GM18907 (cell line): ENCODE data around the gene MYH16.
"Not testable (repeated sequence)": the region's sequence is repeated elsewhere in the genome, so short reads cannot be mapped to it uniquely, and the experiment has no call there.

Experiments used
- ATAC-seq: cut with Tn5 transposase; IDR thresholded peaks from one replicate; pipeline ENCODE4 v1.9.1; 2021; ENCODE audit warnings: mild to moderate bottlenecking, moderate library complexity; ENCODE audit not compliant: unreplicated experiment

Gene MYH16

DNA sequence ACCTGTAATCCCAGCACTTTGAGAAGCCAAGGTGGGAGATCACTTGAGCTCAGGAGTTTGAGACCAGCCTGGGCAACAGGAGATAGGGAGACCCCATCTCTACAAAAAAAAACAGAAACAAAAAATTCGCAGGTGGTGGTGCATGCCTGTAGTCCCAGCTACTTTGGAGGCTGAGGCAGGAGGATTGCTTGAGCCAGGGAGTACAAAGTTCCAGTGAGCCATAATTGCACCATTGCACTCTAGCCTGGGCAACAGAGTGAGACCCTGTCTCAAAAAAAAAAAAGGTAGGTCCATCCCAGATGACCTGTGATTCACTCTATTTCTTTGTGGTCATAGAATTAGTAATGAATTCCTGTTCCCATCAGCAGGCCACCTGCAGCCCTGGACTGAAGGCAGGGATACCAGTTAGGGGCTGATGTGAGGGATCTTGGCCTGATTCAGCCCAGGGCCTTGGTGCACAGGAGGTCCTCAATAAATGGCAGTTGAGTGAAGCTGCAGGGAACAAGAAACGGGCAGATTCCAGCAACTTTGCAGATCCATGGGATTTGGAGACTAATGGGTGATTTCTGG, at the start of gene MYH16:
MYH16 (plus strand) TSS at position 364 of the 570 bp plus-strand sequence.
- no peak for ATAC-seq

DNA sequence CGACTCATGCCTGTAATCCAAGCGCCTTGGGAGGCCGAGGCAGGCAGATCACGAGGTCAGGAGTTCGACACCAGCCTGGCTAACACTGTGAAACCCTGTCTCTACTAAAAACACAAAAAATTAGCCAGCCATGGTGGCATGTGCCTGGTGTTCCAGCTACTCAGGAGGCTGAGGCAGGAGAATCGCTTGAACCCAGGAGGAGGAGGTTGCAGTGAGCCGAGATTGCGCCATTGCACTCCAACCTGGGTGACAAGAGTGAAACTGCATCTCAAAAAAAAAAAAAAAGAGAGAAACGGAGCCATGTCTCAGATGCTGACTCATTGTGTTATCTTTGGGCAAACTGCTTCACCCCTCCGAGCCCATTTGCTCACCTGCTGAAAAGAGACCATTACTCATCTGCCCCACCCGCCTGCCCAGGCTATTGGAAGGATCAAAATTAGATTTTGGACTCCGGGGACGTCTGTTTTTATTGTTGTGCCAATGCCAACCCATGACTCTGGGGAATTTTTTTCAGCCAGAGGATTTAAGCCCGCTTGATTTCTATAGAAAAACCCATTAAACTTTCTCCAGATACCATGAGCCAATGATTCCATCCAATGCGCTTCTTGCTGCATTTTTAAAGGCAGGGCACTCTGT, 48.3 kb upstream of the MYH16 start:
- ATAC-seq: not testable (repeated sequence)

DNA sequence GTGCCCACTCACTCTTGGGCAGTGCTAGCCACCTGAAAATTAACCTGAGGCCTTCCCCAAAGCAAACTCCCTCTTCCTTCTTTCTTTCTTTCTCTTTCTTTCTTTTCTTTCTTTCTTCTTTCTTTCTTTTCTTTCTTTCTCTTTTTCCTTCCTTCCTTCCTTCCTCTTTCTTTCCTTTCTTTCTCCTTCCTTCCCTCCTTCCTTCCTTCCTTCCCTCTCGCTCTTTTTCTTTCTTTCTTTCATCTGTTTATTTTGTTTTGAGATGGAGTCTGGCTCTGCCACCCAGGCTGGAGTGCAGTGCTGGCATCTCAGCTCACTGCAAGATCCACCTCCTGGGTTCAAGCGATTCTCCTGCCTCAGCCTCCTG, 47.8 kb upstream of the MYH16 start:
- ATAC-seq: no peak

DNA sequence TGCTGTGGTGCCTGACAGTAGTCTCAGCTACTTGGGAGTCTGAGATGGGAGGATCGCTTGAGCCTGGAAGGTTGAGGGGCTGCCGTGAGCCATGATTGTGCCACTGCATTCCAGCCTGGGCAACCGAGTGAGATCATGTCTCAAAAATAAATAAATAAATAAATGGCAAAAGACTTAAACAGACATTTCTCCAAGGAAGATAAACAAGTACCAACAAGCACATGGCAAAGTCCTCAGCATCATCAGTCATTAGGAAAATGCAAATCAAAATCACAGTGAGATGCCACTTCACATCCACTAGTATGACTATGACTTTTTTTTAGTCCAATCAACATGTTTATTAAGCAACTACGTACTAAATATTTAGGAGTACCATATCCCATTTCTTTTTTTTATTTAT, 43.4 kb upstream of the MYH16 start:
- no peak for ATAC-seq

DNA sequence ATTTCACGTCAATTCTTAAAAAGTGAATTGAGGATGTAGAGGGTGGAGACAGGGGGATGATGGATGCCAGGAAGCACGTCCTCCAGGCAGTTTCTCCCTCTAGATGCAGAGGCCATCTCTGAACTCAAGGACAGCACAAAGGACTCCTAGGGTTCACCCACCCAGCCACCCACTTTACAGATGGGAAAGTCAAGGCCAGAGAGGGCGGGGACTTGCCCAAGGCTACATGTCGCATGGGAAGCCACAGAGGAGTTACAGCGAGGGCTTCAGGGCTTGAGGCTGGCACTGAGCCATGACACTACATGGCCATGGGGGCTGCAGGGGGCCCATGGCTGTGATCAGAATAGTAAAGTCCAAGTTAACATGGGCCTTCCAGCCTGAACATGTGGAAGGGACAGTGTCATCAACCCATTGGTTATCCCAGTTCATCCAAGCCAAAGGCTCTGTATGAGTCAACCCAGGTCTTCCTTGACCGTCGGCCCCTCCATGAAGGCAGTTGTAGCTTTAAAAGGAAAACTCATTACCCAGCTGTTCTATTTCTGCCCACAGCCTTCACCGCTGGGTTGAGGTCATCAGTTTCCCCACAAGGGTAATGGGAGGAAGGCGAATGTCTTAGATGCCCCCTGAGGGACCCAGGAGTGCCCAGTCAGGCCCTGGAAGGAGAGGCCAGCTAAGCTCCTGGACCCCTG, 40.4 kb upstream of the MYH16 start:
- no peak for ATAC-seq

DNA sequence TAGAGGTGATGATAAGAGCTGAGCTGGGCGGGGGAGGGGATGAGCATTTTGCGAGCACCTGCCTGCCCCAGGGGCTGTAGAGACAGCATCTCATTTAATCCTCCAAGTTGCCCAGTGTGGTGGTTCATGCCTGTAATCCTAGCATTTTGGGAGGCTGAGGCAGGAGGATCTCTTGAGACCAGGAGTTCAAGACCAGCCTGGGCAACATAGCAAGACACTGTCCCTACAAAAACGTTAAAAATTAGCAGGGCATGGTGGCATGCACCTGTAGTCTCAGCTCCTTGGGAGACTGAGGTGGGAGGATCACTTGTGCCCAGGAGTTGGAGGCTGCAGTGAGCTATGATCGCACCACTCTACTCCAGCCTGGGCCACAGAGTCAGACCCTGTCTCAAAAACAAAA, 39.7 kb upstream of the MYH16 start:
- not testable (repeated sequence) for ATAC-seq

DNA sequence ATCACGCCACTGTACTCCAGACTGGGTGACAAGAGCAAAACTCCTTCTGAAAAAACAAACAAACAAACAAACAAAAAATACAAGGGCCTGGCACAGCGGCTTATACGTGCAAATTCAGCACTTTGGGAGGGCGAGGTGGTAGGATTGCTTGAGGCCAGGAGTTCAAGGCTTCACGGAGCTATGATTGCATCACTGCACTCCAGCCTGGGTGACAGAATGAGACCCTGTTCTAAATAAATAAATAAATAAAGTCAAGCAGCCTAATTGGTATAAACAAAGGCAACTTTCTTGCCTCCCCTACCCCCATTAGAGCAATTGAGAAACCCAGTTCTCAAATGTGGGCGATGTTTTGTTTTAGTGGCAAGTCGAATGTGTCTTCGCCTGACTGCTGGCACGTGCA, 38.5 kb upstream of the MYH16 start:
- ATAC-seq: no peak

DNA sequence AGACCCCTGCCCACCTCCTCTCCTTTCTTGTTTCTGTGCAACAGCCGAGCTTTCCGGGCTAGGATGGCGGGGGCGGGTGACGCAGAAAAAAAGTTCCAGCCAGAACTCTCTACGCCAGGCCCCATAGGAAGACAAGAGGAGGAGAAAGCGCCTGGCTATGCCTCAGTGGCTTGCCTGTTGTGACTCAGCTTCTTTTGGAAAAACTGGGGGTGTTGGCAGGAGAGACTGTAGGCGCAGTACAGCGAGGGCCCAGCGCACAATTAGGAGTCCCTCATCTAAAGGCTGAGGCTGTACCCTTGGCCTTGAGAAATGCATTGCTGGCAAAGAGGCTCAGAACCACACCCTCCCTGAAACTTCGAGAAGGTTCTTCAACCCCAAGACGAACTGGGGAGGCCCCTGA, 36.7 kb upstream of the MYH16 start:
- no peak for ATAC-seq

DNA sequence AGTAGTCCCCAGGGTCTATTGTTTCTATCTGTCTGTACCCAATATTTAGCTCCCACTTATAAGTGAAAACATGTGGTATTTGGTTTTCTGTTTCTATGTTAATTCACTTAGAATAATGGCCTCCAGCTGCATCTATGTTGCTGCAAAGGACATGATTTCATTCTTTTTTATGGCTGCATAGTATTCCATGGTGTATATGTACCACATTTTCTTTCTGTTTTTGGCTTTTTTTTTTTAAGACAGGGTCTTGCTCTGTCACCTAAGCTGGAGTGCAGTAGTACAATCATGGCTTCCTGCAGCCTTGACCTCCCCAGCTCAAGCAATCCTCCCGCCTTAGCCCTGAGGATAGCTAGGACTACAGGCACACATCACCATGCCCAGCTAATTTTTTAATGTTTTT, 34.8 kb upstream of the MYH16 start:
- ATAC-seq: not testable (repeated sequence)

DNA sequence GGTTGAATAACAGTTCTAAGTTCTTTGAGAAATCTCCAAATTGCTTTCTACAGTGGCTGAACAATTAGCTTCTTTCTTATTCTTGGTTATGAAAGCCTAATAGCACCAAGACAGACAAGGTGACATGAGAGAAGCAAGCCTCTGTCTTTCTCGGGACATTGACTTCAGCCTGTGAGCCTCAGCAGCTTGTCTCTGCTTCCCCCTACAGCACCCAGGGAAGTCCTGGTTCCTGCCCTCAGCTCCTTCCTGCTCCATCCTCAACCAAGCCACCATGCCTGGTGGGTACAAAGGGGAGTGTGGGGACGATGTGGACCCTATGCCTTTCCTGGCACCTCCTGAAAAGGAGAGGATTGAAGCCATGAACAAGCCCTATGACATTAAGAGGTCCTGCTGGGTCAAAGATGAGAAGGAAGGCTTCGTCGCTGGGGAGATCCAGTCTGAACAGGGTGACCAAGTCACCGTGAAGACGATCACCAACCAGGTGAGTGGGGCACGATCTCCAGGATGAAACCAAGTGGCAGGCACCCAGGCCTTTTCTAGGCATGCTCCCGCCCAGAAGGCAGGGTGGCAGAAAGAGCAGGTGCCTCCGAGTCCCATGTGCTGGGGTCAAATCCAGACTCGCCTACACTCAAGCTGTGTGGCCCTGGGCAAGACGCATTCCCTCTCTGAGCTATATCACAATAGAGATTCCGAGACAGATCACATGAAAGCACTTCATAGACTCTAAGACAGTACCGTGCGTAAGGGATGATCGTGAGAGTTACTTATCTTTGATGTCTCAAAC, 33.9 kb upstream of the MYH16 start:
- ATAC-seq: no peak

DNA sequence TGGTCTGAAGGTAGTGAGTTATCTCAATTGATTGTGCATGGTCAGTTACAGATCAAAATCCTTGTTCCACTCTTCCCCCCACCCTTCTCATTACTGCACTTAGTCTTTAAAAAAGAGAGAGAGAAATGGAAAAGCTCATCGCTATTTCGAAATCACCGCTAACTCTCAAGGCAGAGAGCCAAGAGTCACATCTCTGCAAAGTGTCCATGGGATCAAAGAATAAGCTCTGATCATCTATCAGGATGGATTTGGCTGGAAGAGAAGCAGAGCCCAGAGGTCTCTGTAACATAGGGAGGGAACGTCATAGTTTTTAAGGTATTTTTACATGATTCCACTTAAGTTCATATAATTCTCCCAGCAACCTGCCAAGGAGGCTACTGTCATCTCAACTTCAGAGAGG, 30.0 kb upstream of the MYH16 start:
- ATAC-seq: no peak

DNA sequence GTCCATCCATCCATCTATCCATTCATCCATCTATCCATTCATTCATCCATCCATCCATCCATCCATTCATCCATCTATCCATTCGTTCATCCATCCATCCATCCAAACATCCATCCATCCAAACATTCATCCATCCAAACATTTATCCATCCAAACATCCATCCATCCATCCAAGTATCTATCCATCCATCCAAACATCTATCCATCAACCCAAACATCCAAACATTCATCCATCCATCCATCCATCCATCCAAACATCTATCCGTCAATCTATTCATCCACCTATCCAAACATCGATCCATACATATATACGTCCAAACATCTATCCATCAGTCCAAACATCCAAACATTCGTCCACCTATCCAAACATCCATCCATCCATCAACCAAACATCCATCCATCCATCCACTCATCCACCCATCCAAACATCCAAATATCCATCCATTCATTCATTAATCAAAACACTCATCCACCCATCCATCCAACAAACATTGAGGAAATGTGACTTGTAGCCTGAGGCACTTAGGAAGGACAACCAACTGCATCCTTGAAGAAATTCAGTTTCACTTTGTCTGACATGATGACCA, 28.8 kb upstream of the MYH16 start:
- ATAC-seq: no peak

DNA sequence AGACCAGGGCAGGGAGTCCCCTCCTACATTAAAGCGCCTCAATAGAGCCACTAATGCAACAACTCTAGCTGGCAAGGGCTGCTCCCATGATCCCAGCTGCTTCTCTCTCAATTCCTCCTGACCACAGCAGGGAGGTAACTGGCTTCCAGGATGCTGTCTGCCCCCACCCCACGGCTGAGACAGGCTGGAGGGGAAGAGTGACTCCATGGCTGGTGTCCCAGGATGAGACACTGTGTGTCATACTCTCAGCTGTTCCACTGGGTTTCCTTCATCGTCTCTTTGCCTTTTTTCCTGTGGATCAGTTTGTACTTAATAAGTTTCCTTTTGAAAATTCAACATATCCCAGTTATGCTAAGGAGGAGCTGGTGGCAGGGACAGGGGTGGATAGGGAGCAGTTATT, 27.7 kb upstream of the MYH16 start:
- ATAC-seq: no peak

DNA sequence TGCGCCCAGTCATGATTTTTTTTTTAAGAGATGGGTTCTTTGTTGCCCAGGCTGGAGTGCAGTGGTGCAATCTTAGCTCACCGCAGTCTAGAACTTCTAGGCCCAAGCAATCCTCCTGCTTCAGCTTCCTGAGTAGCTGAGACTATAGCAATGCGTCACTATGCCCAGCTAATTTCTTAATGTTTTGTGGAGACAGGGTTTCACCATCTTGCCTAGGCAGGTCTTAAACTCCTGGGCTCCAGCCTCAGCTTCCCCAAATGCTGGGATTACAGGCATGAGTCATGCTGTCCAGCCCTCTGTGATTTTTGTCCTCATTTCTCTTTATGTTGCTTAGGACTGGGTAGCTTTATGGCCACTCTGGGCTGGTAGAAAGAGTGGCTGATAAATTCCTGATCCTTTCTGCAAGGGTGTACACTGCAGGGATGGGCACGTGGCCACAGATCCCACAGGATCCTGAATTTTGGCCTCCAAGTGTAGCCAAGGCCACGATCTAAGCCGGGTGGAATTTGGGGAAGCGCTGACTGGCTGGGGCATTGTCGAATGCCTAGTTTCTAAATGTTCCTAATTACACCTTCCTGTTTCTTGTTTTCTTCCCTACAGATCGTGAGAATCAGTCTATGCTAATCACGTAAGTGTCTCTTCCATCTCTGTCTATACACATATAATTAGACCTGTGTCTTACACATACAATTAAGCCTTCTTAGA, 24.1 kb upstream of the MYH16 start:
- ATAC-seq: no peak

DNA sequence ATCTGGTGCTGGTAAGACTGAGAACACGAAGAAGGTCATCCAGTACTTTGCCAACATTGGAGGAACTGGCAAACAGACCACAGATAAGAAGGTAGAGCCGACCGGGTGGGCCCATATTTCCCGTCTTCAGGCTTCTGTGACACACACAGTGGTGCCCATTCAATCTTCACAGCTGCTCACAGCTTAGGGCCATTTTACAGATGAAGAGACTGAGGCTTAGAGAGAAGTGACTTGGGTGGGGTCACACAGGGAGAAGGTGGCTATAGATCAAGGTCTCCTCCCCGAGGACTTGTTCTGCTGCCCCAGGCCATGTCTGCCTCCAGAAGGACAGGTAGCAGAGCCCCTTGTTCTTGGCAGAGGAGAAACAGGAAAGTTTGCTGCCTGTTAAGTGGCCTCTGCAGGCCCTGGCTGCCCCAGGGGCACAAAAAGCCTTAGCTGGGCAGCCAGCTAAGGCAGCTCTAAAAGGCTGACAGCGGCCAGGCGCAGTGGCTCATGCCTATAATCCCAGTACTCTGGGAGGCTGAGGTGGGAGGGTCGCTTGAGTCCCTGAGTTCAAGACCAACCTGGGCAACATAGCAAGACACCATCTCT, 22.6 kb upstream of the MYH16 start:
- no peak for ATAC-seq

DNA sequence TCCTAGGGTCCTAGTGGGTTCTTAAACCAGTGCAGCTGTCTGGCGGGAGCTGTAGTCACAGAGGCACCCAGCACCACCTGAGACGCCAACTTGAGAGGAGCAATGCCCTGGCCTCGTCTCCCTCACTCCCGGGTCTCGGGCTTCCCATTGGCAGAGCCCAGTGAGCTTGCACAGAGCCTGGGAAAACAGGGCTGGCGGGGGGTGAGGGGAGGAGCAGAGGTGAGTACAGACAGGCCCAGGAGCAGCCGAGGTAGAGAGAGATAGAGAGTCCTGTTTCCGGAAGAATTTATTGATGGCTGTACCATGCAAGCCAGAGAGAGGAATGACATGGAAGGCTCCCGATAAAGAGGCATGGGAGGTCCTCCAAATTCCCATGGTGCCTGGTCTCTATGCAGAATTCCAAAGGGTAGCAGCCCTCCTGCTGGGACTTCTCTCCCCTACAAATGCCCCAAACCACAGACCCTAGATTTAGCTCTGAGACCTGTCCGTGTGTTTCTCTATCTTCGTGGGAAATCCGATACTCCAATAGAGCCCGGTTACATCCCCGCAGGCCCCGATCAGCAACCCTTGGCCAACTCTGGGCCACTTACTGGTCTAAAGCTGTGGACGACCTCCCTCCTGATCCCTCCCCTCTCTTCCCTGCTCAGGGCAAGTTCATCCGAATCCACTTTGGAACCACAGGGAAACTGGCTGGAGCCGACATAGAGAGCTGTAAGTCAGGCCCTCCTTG, 20.3 kb upstream of the MYH16 start:
- ATAC-seq: no peak

DNA sequence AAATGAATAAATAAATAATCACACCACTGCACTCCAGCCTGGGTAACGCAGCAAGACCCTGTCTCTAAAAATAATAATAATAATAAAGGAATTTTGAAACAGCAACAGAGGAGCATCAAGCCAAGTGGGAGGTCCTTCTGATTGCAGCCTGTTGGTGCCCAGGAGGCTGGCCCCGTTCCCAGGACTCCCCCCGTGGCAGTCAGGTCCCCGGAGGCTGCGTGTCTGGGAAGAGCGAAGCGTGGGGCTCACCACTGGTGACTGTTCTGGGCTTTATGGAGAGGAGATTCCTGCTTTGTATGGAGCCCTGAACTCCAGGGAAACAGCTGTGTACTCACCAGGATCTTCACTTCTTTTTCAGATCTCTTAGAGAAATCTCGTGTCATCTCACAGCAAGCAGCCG, 19.3 kb upstream of the MYH16 start:
- no peak for ATAC-seq

DNA sequence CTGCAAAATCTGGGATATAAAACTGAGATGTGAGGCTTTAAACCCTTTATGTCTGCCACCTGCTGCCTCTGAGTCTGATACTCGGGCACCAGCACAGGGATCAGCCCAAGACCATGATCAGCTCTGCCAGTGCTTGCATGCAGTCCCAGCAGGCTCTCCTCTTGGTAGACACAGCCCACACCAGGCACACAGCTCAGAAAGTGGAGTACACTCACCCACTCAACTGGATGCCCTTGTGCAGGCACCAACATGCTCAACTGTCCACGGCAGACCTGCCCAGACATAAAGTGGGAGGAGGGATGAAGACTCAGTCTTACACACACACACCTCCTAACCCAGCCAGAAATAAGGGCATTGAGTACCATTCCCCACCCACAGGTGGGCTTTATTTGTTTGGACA, 18.2 kb upstream of the MYH16 start:
- no peak for ATAC-seq

DNA sequence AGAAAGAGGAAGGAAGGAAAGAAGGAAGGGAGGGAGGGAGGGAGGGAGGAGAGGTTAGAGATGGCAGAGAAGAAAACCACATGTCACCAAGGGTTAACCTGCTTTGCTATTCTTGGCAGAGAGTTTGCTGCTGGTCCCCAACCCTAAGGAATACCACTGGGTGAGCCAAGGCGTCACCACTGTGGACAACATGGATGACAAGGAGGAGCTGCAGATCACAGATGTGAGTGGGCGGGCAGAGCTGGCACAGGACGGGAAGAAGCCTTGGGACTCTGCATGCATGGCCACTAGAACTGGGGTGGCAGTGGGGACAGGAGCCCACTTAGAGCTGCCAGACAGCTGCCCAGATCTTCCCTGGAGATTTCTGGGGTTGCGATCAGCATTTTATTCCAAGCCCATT, 17.2 kb upstream of the MYH16 start:
- ATAC-seq: no peak

DNA sequence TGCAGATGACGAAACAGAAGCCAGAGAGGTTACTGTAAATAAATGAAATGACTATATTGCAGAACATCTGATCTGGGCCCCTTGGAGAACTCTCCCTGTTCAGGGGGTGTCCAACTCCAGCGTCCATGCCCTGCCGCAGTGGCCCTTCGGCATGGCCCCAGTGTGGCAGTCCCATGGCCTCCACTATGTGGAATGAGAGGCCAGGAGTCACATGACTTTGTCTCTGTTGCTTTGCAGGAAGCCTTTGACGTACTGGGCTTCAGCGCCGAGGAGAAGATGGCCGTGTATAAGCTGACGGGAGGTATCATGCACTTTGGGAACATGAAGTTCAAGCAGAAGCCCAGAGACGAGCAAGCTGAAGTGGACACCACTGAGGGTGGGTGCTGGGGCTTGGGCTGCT, 15.6 kb upstream of the MYH16 start:
- no peak for ATAC-seq
